ENCODE data around the gene ZNF814.

- TF ChIP-seq CTCF (IDR thresholded peaks at IDR 0.05) (no peak), EZH2 (IDR thresholded peaks at IDR 0.05) (no peak), EZH2phosphoT487 (IDR thresholded peaks at IDR 0.05) (no peak)
Measured at GRCh38 chr19:57905258-57905657, 16.4 kb upstream of the ZNF814 start.

Data from neural progenitor cell (in vitro differentiated cells).